Naive thymus-derived CD4-positive, alpha-beta T cell (primary cell): Measurements from ENCODE around the gene ATP8B4. TPM values are rescaled to one million over a fixed set of nuclear protein-coding genes. Genes with fewer than 3 reads are reported as not detected.
A peak's percentile ranks its signal among the peaks of the same experiment; 100 is the strongest.

ENCODE experiments used
- ATAC-seq: fragments of 150-1000 bp; cut with Tn5 transposase; 2 replicates; pipeline ENCODE4 v1.10.0; 2021; ENCODE audit warnings: mild to moderate bottlenecking, moderate library complexity
- CTCF ChIA-PET: fragments of 350-600 bp; sonication (Branson Sonifier 250); formaldehyde crosslinking; loops from one replicate; lab custom pipeline; 2021; ENCODE audit warnings: antibody characterized with exemption; lab: Charles Lee
- POLR2A ChIA-PET: fragments of 350-600 bp; sonication (Branson Sonifier 250); formaldehyde crosslinking; loops from one replicate; lab custom pipeline; 2021; ENCODE audit warnings: antibody characterized with exemption, inconsistent platforms; lab: Charles Lee
- DNase-seq, 9 donors: peaks; one replicate each; pipeline versions ENCODE4 v3.0.0 to v3.0.0-alpha.2; 2020 to 2022; ENCODE audit warnings: mixed read lengths in 1 of 9
- H3K27ac ChIP-seq: one replicate; pipeline ENCODE4 v1.7.0; 2013; ENCODE audit warnings: mild to moderate bottlenecking, low read depth, low read length, moderate library complexity
- H3K27me3 ChIP-seq, 2 donors: one replicate each; pipeline ENCODE4 v1.7.0; 2013; ENCODE audit warnings: low read length in 2 of 2, mild to moderate bottlenecking in 2 of 2, moderate library complexity in 2 of 2; ENCODE audit not compliant: control insufficient read depth in 2 of 2, insufficient read depth in 2 of 2
- H3K36me3 ChIP-seq, 3 experiments: 1 replicate in 2 of 3; 2 replicates in 1 of 3; pipeline ENCODE4 v1.7.0; 2013; ENCODE audit warnings: low read length in 3 of 3, mild to moderate bottlenecking in 3 of 3, moderate library complexity in 1 of 3; ENCODE audit not compliant: insufficient read depth in 3 of 3, control insufficient read depth in 2 of 3
- H3K4me1 ChIP-seq, 2 donors: one replicate each; pipeline ENCODE4 v1.7.0; 2013; ENCODE audit warnings: low read length in 2 of 2, mild to moderate bottlenecking in 2 of 2, moderate library complexity in 1 of 2; ENCODE audit not compliant: control insufficient read depth in 2 of 2, insufficient read depth in 2 of 2
- H3K4me3 ChIP-seq: 2 replicates; pipeline ENCODE4 v1.7.0; 2013; ENCODE audit warnings: mild to moderate bottlenecking, low read length
- H3K9me3 ChIP-seq, 3 experiments: 1 replicate in 2 of 3; 2 replicates in 1 of 3; pipeline ENCODE4 v1.7.0; 2013; ENCODE audit warnings: low read length in 3 of 3; ENCODE audit not compliant: control insufficient read depth in 2 of 3
- H3K27ac Mint-ChIP-seq, 9 donors: one replicate each; pipeline ENCODE4 v1.8.0; 2020 to 2022; ENCODE audit warnings: mixed read lengths in 9 of 9, mild to moderate bottlenecking in 8 of 9, moderate library complexity in 5 of 9, inconsistent platforms in 2 of 9
- H3K27me3 Mint-ChIP-seq, 5 donors: one replicate each; pipeline ENCODE4 v1.8.0; 2021 to 2022; ENCODE audit warnings: mixed read lengths in 5 of 5, mild to moderate bottlenecking in 1 of 5
- H3K36me3 Mint-ChIP-seq, 5 donors: one replicate each; pipeline ENCODE4 v1.8.0; 2020 to 2022; ENCODE audit warnings: mixed read lengths in 5 of 5, mild to moderate bottlenecking in 3 of 5, inconsistent platforms in 1 of 5
- H3K4me1 Mint-ChIP-seq, 7 donors: one replicate each; pipeline ENCODE4 v1.8.0; 2020 to 2022; ENCODE audit warnings: mixed read lengths in 7 of 7, mild to moderate bottlenecking in 3 of 7, inconsistent platforms in 1 of 7
- H3K4me3 Mint-ChIP-seq, 10 donors: one replicate each; pipeline ENCODE4 v1.8.0; 2020 to 2022; ENCODE audit warnings: mild to moderate bottlenecking in 10 of 10, mixed read lengths in 10 of 10, moderate library complexity in 6 of 10, inconsistent platforms in 2 of 10
- H3K9me3 Mint-ChIP-seq, 11 donors: one replicate each; pipeline ENCODE4 v1.8.0; 2020 to 2022; ENCODE audit warnings: mixed read lengths in 11 of 11, mild to moderate bottlenecking in 4 of 11, inconsistent platforms in 1 of 11, moderate library complexity in 1 of 11
- intact Hi-C, 2 donors: fragments of 100-400 bp; cut with micrococcal nuclease; formaldehyde crosslinking; loops; one replicate each; pipeline ENCODE4 v1.15.1; 2023
- polyA plus RNA-seq, 2 donors: library from polyadenylated mRNA; unstranded; fragments of 300-500 nt; fragmentation: Illumina TruSeq; gene quantifications; one replicate each; pipeline ENCODE4 v1.2.3, GENCODE V29; 2021
- total RNA-seq, 6 experiments: library from RNA in 5 of 6; stranded (reverse) in 5 of 6; gene quantifications; 1 replicate in 5 of 6; 2 replicates in 1 of 6; pipeline ENCODE4 v1.2.3 and lab custom pipeline; 2021 to 2026

ATP8B4 gene
- total and polyA plus RNA-seq, 7 experiments from 2014 or later: 0.92 to 24.3 (median 5.0) TPM; not detected in 2

DNA sequence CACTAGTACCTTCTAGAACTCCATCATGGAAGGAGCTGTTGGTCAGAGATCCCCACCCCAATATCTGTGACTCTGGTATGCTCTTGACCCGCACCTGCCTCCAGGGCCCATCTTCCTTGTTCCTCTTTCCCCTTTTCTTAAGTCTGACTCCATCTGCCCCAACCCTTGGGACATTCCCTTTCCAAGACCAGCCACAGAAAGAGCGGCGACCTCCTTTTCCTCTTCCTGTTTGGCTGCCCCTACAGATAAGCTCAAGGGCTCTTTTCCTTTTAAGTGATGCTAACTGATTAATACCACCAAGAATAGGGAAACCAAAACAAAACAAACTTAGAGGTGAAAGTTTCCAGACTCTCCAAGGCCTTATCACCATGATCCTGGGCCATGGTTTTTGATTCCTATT, 21.9 kb upstream of the ATP8B4 start:
- intact Hi-C loops: loop anchor here in 1 of 2 donors (10.0 kb wide), 2 partner anchors 716 to 1176 kb away; partner anchors contain the start of genes FGF7 and SHC4
- Mint-ChIP-seq H3K36me3 (peaks cover 0 to 15% (median 0%) of the 10 kb centered on the region in 5 donors), H3K27ac (no peak overlapping the region), H3K9me3 (peaks cover 0 to 4% (median 0%) of the 10 kb centered on the region in 11 donors), H3K4me1 (peaks cover 0 to 42% (median 0%) of the 10 kb centered on the region in 7 donors), H3K27me3 (peaks cover 0 to 10% (median 3%) of the 10 kb centered on the region in 5 donors), H3K4me3 (no peak overlapping the region)
- Histone ChIP-seq H3K27me3 (no peaks in the 10 kb centered on the region), H3K9me3 (no peaks in the 10 kb centered on the region), H3K4me1 (no peaks in the 10 kb centered on the region), H3K36me3 (no peaks in the 10 kb centered on the region), H3K27ac (no peak overlapping the region), H3K4me3 (no peak overlapping the region)
- DNase-seq (no peak), ATAC-seq (no peak)
- ChIA-PET CTCF (no interaction called here), POLR2A (no interaction called here)

DNA sequence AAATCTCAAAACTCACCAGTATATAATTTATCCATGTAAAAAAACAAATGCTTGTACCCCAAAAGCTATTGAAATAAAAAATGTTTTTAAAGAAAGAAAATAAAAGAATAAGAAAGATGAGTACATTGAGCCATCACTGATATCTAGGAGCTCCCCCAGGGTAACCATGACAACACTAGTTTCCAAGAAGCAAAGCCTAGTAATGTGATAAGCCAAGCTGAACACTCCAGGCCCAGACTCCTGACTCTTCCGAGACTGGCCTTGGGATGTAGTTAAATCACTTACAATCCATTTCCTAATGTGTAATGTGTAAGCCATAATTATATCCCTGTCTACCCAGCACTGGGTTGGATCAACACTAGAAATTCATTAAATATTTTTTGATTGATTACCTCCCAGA, 21.1 kb upstream of the ATP8B4 start:
- intact Hi-C loops: loop anchor here in 1 of 2 donors (10.0 kb wide), 2 partner anchors 715 to 1175 kb away; partner anchors contain the start of genes FGF7 and SHC4
- no peaks in the 10 kb centered on the region for H3K27me3 ChIP-seq
- Mint-ChIP-seq H3K36me3 (peaks cover 0 to 15% (median 0%) of the 10 kb centered on the region in 5 donors), H3K27ac (no peak overlapping the region), H3K27me3 (peaks cover 0 to 13% (median 3%) of the 10 kb centered on the region in 5 donors), H3K9me3 (peaks cover 0 to 4% (median 0%) of the 10 kb centered on the region in 11 donors), H3K4me1 (peaks cover 0 to 45% (median 0%) of the 10 kb centered on the region in 7 donors), H3K4me3 (no peak overlapping the region)
- no peak overlapping the region for H3K27ac ChIP-seq
- H3K36me3 ChIP-seq: no peaks in the 10 kb centered on the region
- DNase-seq (no peak), ATAC-seq (no peak)
- H3K4me1 ChIP-seq: no peaks in the 10 kb centered on the region
- H3K9me3 ChIP-seq: no peaks in the 10 kb centered on the region
- ChIA-PET POLR2A (no interaction called here), CTCF (no interaction called here)
- no peak overlapping the region for H3K4me3 ChIP-seq

DNA sequence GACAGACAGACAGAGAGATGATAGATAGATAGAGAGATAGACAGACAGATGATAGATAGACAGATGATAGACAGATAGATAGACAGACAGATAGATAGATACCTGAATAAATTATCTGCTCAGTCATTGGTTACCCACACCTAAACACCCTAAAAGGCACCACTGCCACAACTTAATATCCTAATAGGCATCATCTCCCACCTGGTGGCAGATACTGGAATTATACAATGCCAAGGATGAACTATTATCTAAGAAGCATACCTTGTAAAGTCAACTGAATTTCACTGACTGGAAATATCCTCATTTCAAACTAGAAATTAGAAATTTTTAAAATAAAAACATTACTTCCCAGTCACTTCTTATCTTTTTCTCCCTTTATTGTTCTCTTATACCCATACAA, 19.4 kb upstream of the ATP8B4 start:
- no peak for DNase-seq
- Histone ChIP-seq H3K9me3 (no peaks in the 10 kb centered on the region), H3K27ac (no peak overlapping the region), H3K36me3 (no peaks in the 10 kb centered on the region), H3K4me3 (no peak overlapping the region), H3K27me3 (no peaks in the 10 kb centered on the region), H3K4me1 (no peaks in the 10 kb centered on the region)
- no peak for ATAC-seq
- H3K27ac Mint-ChIP-seq: peak overlapping the region in 1 of 9 donors; percentile 93
- intact Hi-C loops: loop anchor here in 1 of 2 donors (5.0 kb wide), 2 partner anchors 51 to 136 kb away; no protein-coding TSS in a partner anchor
- H3K36me3 Mint-ChIP-seq: peaks cover 0 to 10% (median 0%) of the 10 kb centered on the region in 5 donors
- CTCF ChIA-PET: no interaction called here
- POLR2A ChIA-PET: no interaction called here
- peaks cover 0 to 13% (median 3%) of the 10 kb centered on the region in 5 donors for H3K27me3 Mint-ChIP-seq
- peaks cover 0 to 51% (median 0%) of the 10 kb centered on the region in 7 donors for H3K4me1 Mint-ChIP-seq
- no peak overlapping the region for H3K4me3 Mint-ChIP-seq
- H3K9me3 Mint-ChIP-seq: peaks cover 0 to 4% (median 0%) of the 10 kb centered on the region in 11 donors

DNA sequence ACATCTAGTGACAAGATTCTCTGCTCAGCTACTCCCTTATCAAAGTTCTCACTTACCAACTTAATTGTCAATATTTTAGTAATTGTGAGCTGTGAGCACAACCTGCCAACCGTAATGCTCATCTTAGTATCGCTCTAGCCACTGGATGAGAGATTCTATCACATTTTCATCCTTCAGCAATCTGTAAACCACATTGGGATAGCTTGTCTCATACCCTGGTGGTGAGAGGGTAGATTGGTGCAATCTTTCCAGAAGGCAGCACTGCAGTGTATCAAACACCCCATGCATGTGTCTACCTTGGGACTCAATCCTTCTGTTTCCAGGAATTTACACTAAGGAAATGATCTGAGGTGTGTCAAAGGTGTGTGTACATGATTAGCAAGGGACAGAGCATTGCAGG, 18.9 kb upstream of the ATP8B4 start:
- Histone ChIP-seq H3K4me3 (no peak overlapping the region), H3K36me3 (no peaks in the 10 kb centered on the region), H3K27me3 (no peaks in the 10 kb centered on the region), H3K9me3 (no peaks in the 10 kb centered on the region), H3K27ac (no peak overlapping the region), H3K4me1 (no peaks in the 10 kb centered on the region)
- Mint-ChIP-seq H3K4me1 (peaks cover 0 to 49% (median 0%) of the 10 kb centered on the region in 7 donors), H3K27me3 (peaks cover 0 to 13% (median 3%) of the 10 kb centered on the region in 5 donors), H3K4me3 (no peak overlapping the region), H3K27ac (peak overlapping the region in 1 of 9 donors; percentile 93), H3K9me3 (peaks cover 0 to 4% (median 0%) of the 10 kb centered on the region in 11 donors), H3K36me3 (peaks cover 0 to 10% (median 0%) of the 10 kb centered on the region in 5 donors)
- CTCF ChIA-PET: no interaction called here
- no peak for DNase-seq
- POLR2A ChIA-PET: no interaction called here
- no peak for ATAC-seq
- intact Hi-C loops: loop anchor here in 1 of 2 donors (1.0 to 5.0 kb wide), 3 partner anchors 31 to 136 kb away; no protein-coding TSS in a partner anchor

DNA sequence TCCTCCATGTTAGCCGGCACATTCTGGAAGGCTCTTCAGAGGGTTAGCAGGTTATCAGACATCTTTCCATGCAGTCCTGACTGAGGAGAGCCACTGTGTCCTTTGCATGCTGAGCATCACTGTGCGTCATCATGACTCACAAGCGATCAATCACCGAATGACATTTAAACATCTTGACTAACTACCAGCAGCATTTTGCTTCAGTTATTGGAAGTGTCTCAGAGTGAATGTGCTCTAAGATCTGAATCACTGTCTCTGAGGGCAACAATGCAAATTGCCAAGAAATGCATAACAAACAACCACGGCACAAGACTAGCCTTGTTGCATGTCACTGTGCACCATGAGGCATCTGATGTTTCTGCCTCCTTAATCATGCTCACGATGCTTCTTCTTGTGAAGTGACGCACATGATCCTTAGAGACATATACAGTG, 18.3 kb upstream of the ATP8B4 start:
- H3K4me3 Mint-ChIP-seq: peak overlapping the region in 1 of 10 donors; percentile 56
- peaks cover 0 to 8% (median under 1%) of the 10 kb centered on the region in 11 donors for H3K9me3 Mint-ChIP-seq
- H3K27me3 Mint-ChIP-seq: peaks cover 0 to 17% (median 8%) of the 10 kb centered on the region in 5 donors
- H3K36me3 Mint-ChIP-seq: peaks cover 0 to 14% (median 0%) of the 10 kb centered on the region in 5 donors
- H3K27ac Mint-ChIP-seq: peak overlapping the region in 1 of 9 donors; percentile 93
- no peak overlapping the region for H3K4me3 ChIP-seq
- POLR2A ChIA-PET: no interaction called here
- H3K4me1 Mint-ChIP-seq: peaks cover 0 to 49% (median 0%) of the 10 kb centered on the region in 7 donors
- intact Hi-C loops: loop anchor here in 1 of 2 donors (1.0 to 5.0 kb wide), 3 partner anchors 30 to 135 kb away; no protein-coding TSS in a partner anchor
- no peak overlapping the region for H3K27ac ChIP-seq
- H3K27me3 ChIP-seq: no peaks in the 10 kb centered on the region
- ATAC-seq (no peak), DNase-seq (peak in 1 of 9 donors; percentile 50)
- no peaks in the 10 kb centered on the region for H3K9me3 ChIP-seq
- CTCF ChIA-PET: interaction anchor here (0.6 kb wide), 1 partner anchor 842 kb away, joined by 3 read pairs; no protein-coding TSS in a partner anchor
- H3K36me3 ChIP-seq: no peaks in the 10 kb centered on the region
- no peaks in the 10 kb centered on the region for H3K4me1 ChIP-seq

DNA sequence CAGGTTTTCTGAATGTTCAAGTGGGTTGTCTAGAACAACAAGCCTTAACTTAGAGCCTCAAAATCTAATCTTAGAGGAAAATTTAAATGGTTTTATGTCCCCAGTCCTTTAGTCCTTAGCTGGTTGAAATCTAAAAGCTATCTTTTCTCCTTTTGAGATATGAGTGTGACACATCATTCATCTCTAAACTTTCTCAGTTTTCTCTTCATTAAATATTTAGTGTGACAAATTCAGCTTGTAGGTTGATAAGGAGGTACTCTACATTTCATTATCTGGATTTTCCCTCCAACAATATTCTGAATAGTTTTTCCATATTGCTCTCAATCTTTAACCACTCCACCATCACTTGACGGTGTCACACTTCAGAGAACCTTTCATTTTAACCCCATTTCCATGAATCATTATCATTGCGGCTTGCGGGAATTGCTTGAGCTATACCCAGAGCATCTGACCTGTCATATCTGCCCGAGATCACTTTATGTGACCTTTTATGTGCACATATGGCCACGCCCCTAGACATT, 16.1 kb upstream of the ATP8B4 start:
- no peak overlapping the region for H3K27ac ChIP-seq
- intact Hi-C loops: loop anchor here in 1 of 2 donors (1.0 to 5.0 kb wide), 5 partner anchors 16 to 773 kb away; partner anchors contain the start of genes AP4E1 and ATP8B4
- DNase-seq: peak in 1 of 9 donors; percentile 62
- H3K36me3 ChIP-seq: no peaks in the 10 kb centered on the region
- ChIA-PET POLR2A (no interaction called here), CTCF (no interaction called here)
- H3K4me1 Mint-ChIP-seq: peaks cover 0 to 45% (median 0%) of the 10 kb centered on the region in 7 donors
- H3K27ac Mint-ChIP-seq: peak overlapping the region in 1 of 9 donors; percentile 84
- no peaks in the 10 kb centered on the region for H3K4me1 ChIP-seq
- no peaks in the 10 kb centered on the region for H3K9me3 ChIP-seq
- H3K4me3 Mint-ChIP-seq: peak overlapping the region in 1 of 10 donors; percentile 74
- H3K9me3 Mint-ChIP-seq: peaks cover 0 to 15% (median 2%) of the 10 kb centered on the region in 11 donors
- H3K27me3 ChIP-seq: no peaks in the 10 kb centered on the region
- H3K4me3 ChIP-seq: no peak overlapping the region
- peak; percentile 62 for ATAC-seq
- H3K36me3 Mint-ChIP-seq: peaks cover 0 to 18% (median 0%) of the 10 kb centered on the region in 5 donors
- H3K27me3 Mint-ChIP-seq: peaks cover 0 to 19% (median 10%) of the 10 kb centered on the region in 5 donors
